GM12875 (cell line): ENCODE results near the gene SNED1.
"Not testable (repeated sequence)": the region's sequence is repeated elsewhere in the genome, so short reads cannot be mapped to it uniquely, and the experiment has no call there.

Source experiments
- H3K4me3 ChIP-seq: one replicate; pipeline ENCODE4 v1.5.1; 2011; ENCODE audit warnings: low read depth, low read length, control low read depth
- TF ChIP-seq, protein P1 (sequence below): IDR thresholded peaks from 2 replicates; pipeline ENCODE4 v1.5.1; 2011; ENCODE audit warnings: low read depth, mild to moderate bottlenecking, control low read depth, inconsistent platforms, low read length, moderate library complexity, borderline replicate concordance; ENCODE audit not compliant: insufficient read depth

The SNED1 gene

DNA sequence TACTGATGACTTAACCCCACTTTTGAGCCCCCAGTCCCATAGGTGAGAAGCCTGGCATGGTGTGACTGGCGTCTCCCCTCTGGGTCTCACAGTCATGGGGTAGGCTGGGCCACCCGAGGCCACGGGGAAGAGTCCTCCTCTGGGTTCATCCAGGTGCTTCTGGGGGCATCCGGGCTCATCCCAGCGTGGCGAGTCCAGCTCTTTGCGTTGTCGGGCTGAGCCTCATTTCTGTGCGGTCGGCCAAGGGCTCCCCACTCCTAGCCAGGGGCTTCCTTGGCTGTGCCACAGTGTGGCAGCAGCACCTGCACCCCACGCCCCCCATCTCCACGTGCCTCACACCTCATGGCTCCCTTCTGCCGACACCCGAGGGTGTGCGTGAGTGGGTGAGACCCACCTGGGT lies 27.6 kb upstream of the SNED1 start:
- TF ChIP-seq, protein P1, sequence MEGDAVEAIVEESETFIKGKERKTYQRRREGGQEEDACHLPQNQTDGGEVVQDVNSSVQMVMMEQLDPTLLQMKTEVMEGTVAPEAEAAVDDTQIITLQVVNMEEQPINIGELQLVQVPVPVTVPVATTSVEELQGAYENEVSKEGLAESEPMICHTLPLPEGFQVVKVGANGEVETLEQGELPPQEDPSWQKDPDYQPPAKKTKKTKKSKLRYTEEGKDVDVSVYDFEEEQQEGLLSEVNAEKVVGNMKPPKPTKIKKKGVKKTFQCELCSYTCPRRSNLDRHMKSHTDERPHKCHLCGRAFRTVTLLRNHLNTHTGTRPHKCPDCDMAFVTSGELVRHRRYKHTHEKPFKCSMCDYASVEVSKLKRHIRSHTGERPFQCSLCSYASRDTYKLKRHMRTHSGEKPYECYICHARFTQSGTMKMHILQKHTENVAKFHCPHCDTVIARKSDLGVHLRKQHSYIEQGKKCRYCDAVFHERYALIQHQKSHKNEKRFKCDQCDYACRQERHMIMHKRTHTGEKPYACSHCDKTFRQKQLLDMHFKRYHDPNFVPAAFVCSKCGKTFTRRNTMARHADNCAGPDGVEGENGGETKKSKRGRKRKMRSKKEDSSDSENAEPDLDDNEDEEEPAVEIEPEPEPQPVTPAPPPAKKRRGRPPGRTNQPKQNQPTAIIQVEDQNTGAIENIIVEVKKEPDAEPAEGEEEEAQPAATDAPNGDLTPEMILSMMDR: no peak

DNA sequence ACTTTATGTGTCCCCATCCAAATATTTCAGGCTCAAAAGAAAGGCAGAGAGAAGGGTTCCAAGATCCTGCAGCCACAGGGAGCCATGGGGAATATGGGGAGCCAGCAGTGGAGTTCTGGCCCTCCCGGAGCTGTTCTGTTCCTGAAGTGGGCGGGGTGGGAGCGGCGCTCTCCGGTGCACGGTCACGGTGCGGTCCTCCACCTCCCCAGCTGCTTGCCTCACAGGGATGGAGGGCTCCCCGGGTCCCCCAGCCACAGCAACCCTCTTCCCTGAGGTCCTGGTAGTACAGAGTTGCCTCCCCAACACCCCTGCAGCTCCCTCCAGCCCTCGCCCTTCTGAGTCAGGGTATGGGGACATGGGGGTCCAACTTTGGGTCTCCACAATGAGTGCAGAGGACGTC lies 26.2 kb upstream of the SNED1 start:
- H3K4me3 ChIP-seq: no peak overlapping the region
- TF ChIP-seq, protein P1: no peak

More for the DNA sequence above, 27.6 kb upstream of the SNED1 start:
- H3K4me3 ChIP-seq: no peak overlapping the region

DNA sequence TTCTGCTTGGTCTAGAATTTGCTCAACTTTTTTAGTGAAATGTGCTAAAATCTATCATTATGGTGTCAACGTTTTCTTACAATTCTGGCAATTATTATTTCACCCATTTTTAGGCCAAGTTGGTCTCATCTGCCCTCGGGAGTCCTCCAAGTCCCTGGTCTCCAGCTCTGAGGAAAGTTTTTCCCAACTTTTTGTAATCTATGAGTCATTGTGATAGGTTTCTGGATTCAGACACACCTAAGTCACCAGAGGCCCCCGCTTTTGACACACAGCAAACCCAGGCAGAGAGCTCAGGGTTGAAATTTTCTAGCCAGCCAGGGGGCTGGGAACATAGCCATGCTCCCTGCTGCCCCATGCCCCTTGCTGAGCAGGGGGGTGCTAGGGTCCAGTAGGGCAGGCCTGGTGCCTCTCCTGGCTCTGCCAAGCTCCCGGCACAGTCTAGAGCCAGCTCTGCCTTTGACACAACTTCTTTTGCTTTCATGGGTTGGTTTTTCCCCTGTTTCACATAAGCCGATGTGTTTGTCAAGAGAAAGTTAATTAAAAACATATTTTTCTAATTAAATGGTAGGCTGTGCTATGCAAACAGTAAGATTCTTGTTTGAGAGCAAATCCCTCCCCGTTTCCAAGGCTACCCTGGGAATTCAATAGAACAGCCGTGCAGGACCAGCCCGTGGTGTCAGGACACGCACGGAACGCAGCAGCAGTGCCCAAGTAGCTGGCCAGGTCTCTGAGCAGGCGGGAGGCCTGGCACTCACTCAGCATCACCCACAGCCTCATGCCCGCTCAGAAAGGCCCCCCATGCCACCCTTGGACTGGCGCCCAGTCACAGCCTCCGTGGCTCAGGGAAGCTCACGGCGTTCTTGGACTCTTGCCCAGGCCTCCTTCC lies 25.5 kb upstream of the SNED1 start:
- TF ChIP-seq, protein P1: no peak
- no peak overlapping the region for H3K4me3 ChIP-seq

DNA sequence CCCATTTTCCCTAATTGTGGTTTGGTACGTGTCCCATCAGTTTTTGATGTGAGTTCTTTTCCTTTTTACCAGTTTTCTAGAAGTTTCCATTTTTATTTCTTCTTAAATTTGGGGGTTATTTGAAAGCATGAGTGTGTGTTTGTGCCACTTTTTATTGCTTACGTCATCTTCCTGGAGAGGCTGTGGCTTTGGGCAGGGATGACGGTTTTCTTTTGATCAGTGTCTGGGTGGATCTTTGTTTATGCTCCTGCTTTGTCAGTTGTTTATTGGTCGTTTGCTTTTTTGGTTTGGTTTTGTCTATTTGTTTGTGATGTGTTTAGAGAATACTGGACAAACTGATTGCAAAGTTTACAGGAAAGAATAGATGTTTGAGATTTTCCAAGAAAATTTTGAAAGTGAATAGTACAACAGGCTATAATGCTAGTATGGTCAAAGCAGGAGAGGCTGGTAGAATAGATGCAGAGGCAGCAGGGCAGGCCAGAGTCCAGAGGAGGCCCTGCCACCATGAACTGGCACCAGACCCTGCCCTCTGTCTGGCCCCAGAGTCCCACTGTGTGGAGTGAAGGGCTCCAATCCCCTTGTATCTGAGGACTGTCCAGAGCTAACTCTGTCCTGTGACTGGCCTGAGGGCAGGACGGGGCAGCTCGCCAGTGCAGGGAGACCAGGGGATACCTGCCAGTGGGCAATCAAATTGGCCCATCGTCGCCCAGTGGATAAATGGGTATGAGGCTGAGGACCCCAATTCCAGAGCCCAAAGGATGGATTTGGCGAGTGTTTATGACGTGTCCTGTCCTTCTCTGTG lies 23.4 kb upstream of the SNED1 start:
- TF ChIP-seq, protein P1: no peak
- H3K4me3 ChIP-seq: no peak overlapping the region

DNA sequence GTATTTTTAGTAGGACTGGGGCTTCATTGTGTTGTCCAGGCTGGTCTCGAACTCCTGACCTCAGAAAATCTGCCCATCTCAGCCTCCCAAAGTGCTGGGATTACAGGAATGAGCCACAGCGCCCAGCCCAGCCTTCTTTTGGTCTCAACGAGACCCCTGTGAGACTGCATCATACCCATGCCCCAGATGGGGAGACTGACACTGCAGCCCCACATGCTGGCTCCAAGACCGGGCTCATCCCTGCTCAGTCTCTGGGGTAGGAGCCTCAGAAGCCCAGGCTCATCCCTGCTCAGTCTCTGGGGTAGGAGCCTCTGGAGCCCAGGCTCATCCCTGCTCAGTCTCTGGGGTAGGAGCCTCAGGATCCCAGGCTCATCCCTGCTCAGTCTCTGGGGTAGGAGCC lies 22.5 kb upstream of the SNED1 start:
- H3K4me3 ChIP-seq: not testable (repeated sequence)

DNA sequence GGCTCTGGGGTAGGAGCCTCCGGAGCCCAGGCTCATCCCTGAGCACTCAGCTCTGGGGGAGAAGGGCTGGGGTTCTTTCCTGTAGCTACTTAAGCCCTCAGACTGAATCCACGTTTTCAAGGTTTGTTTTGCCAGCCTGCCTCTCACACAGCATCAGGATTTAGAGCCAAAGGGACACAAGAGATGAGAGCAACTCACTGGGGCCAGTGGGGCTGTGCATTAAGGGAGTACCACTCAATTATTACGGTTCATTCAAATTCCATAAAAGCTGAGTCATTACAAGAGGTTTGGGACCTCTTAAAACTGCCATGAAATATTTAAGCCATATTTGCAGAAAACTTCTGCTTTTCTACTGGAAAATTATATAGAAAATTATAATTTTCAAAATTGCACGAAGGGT lies 17.1 kb upstream of the SNED1 start:
- TF ChIP-seq, protein P1: no peak

DNA sequence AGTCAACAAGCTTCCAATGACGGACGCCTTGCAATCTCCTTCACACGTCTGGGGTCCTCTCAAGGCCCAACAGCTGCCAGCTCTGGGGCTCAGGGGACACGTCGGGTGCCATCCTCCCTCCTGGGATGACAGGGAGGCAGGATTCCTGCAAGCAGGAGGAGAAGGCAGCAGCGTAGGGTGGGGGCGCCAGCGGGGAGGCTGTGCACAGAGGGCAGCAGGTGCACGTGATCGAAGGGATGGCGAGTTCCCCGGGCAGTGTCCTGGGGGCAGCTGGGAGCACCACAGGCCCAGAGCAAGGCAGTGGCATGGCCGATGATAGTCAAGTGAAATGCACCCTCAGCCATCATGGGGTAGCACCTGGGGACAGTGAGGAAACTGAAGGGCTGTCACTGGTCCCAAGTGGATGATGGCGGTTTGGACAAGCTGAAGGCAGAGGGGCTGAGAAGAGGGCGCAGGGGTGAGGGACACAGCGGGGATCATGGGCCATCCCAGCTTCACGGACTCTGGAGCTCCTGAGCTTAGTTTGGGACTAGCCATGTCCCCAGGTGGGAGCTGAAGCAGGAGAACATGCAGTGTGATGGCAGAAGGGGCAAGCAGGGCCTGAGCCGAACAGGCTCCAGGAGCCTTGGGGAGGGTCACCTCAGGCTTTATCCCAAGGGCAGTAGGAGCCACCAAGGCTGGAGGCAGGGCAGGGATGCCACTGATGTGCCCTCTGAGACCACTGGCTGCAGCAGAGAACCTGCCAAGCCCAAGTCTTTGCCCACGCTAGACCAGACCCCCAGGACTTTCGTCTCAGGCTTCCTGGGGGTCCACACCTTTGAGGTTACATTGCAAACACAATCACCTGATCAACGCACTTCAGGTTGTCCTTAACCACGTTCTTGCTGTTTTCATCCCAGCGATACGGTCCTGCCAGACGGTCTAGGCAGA lies 16.3 kb upstream of the SNED1 start:
- H3K4me3 ChIP-seq: no peak overlapping the region
- TF ChIP-seq, protein P1: no peak

More for the DNA sequence above, 17.1 kb upstream of the SNED1 start:
- no peak overlapping the region for H3K4me3 ChIP-seq
